Activated CD8-positive, alpha-beta memory T cell treated with anti-CD3 and anti-CD28 coated beads for 4 hours (primary cell): ENCODE measurements around the gene AKT1.

Experiments used
- DNase-seq, 2 donors: peaks; one replicate each; pipeline ENCODE4 v3.0.0-alpha.2; 2020; ENCODE audit warnings: low read depth in 2 of 2

The AKT1 gene

DNA sequence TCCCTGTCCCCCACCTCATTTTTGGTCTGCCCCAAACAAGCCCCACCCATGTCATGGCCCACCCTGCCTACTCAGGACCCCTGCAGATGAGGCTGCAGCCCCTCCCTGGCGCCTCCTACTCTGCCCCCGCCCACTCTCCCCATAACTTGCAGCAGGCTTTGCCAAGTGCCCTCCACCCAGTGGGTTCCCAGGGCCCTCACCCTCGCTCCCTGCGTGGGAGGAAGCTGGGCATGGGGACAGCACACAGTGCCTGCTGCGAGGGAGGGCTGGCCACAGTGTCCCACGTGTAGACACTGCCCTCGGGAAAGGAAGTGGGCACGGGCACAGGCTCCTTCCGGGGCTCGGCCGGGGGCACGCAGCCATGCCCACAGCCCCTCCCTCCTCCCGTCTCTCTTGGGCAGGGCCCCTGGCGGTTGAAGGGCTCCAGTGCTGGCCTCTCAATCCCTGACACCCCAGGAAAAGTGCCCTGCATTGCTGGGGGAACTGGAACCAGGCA, 9.4 kb downstream of the AKT1 start:
- no peak for DNase-seq

DNA sequence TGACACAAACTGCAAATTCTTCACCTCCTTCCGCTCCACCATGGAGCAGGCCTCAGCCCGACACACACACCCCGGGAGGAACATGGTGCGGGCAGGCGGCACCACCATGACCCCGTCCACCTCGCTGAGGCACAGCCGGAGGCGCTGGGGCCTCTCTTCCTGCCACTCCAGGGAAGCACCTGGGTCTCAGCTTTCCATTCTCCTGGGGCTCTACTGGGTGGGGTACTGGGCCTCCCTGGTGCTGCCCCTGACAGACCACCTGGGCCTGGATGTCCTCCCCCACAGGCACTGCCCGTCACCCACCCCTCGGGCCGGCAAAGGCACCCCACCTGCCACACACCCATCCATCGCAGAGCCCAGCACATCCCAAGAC, 9.9 kb downstream of the AKT1 start:
- DNase-seq: no peak

DNA sequence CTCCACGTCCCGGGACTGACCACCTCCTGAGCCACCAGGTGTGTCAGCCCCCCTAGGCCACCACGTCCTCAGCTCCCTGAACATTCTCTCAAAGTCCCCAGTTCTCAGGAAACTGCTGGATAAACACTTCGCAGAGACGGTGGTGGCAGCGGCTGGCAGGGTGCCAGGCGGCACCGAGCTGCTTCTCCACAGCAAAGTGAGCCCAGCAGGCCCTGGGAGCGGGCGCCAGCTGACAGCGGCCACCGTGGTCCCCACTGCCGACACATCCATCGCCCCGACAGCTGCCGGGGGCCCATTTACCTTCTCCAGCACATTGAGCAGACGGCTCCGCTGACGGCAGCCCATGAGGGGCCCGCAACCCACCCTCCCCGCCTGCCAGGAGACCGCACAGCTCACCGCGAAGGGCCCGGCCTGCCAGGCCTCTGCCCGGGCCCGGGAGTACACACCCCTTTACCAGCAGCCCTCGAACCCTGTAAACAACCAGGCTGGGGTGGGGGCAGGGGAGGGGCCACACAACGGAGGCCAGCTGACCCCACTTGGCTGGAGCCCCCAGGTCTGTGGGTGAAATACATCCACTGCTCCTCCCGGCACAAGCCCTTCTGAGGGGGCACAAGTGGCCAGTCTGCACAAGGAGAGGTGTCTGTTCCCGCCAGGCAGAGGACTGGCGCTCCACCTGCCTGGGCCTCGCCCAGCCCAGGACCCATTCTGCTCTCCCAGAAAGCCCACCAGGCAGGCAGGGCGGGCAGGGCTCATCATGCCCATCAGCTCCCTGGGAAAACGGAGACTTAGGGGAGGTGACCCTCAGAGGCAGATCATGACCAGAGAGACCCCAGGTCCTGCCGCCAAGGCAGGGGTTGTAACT, 10.5 kb downstream of the AKT1 start:
- no peak for DNase-seq

DNA sequence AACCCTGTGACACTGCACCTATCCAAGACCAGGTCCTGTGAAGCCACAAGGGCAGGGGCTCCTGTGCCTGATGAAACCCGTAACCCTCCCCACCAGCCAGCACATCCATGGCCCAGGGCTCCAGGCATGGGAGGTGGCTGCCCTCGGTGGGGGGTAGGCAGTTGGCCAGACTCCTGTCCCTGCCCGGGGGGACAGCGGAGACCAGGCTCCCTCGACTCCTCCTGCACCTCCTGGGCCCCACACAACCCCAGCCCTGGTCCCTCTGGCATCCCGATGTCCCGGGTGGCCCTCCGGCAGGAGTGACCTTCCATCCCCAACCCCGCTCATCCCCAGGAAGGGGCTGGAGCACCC, 11.4 kb downstream of the AKT1 start:
- DNase-seq: no peak

DNA sequence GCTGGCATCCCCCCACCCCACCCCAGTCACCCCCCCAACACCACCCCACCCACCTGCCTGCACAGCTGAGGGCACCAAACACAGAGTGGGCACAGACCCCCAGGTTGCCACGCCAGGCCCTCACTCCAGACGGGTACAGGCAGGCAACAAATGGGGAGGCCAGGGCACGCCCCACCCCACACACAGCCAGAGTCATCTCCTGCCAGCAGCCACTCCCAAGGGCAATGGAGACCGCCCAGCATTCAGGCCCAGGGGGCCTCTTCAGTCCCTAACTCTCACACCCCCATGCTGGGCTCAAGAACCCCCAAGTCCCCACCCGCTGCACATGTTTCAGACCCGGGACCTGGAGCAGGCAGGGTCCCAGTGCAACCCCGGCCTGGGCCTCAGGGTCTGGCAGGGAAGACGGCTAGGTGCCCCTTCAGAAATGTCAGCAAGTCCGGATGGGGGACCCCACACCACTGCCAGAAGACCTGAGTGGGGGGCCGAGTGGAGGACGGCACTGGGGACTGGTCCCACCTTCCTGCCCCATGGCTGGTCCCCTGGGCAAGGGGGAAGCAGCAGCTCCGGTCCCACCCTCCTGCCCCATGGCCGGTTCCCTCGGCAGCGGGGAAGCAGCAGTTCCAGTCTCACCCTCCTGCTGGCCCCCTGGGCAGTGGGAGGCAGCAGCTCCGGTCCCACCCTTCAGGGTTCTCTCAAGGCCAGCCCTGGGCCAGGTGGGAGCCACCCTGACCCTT, 11.9 kb downstream of the AKT1 start:
- DNase-seq: no peak

DNA sequence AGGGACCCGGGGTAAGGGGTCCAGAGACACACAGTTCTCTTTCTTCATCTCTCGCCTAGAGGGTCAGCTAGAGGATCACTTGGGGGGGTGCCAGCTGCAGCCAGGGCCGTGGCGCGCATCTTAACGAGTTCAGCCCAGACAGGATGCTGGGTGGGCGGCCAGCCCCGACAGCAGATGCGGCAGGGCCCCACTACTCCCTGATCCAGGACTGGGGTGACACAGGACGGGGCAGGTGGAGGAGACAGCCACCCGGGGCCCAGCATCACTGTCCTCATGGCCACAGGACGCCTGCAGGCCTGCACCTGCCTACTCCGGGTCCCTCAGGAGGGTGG, 12.8 kb downstream of the AKT1 start:
- no peak for DNase-seq

DNA sequence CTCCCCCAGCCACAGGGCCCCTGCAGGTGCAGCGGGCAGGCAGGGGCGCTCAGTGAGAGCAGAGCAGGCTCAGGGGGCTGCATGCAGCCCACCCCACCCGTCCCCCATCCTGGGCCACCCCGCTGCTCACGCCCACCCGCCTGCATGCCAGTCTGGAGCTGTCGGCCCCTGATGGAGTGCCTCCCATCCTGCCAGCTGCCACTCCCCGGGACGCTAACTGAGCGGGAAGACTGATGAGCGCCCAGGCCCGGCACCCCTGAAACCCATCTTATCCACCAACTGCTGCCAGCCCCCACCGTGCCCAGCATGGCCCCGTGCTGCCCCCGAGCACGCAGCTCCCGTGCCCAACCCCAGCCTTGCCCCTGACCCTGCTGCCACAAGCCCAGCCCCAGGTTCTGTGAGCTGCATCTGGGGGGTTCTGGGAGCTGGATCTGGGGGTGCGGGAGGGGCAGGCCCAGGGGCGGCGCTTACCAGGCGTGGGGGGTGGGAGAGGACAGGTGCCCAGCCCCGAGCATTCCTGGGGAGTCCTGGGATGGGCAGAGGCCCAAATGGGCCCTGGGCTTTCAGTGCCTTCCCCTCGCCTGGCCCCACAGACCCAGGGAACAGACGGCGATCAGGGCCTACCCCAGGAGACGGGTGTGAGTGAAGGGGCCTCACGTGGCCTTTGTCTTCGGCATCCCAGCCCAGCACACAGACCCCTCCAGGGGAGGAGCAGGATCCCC, 13.3 kb downstream of the AKT1 start:
- DNase-seq: no peak

DNA sequence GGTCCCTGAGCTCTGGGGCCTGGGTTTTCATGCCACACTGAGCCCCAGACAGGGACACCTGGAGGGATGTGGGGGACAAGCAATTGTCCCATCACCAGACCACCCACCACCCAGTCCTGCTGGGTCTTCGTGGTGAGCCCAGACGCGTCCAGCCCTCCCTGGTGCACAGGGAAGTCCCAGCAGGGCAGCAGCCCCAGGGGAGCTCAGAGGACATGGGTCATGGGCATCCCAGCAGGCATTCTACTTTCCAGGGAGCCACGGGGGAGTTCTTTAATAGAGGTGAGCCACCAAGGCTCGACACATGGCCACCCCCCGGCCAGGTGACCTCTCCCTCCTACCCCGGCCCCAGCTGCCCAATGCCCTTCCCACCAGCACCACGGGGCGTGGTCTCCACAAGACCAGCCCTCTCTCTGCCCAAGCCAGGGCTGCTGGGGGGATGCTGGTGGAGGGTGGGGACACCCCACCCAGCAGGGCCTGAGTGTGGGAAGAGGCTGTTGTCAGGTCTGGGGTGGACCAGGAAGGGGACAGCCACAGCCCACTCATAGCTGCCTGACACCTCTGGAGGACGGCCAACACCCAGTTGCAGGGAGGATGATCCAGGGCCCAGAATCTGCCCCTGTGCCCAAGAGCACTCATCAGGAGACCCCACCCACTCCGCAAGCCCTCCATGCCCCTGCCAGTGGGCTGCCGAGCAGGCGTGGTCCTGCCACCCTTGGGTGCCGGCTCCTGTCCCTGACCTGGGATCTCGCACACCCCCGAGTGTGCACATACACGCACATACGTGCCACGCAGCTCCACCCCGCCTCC, 14.1 kb downstream of the AKT1 start:
- DNase-seq: no peak

DNA sequence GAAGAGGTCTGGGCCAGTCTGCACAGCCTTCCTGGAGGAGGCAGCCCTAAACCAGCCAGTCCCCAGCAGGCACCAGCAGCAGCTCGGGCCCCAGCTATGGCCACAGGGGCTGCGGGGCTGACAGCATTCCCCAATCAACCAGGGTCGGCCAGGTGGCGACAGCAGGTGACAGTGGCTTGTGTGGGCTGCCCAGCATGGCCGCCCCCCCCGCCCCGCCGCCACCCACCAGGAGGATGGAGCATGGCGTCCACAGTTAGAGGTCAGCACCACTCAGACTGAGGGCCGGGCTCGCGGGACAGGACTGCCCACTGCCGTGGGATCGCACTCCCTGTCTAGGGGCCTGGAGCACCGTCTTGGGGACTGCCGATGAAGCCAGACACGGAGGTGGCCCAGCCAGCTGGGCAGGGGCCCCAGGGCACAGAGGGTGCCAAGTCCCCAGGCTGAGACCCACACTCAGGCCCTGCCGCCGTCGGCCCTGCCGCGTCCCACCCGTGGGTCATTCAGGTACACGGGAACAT, 15.0 kb downstream of the AKT1 start:
- DNase-seq: no peak

DNA sequence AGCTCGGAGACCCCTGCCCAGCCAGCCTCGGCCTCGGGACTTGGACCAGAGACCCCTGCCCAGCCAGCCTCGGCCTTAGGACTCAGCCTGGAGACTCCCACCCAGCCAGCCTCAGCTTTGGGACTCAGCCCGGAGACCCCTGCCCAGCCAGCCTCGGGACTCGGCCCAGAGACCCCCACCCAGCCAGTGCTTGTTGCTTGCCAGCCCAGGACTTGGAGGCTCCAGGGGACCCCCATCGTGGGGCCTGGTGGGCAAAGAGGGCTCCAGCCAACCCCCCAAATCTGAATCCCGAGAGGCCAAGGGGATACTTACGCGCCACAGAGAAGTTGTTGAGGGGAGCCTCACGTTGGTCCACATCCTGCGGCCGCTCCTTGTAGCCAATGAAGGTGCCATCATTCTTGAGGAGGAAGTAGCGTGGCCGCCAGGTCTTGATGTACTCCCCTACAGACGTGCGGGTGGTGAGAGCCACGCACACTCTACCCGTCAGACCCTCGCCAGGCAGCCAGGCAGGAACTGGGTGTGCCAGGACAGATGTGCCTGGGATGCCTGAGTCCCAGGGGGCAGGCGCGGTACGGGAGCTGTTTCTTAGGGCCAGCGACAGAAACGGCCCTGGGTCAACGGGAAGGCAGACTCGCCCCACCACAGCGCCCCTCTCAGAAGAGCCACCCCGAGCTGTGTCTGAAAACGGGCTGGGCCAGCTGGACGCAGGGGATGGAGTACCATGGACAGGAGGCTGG, 15.6 kb downstream of the AKT1 start:
- DNase-seq: no peak

DNA sequence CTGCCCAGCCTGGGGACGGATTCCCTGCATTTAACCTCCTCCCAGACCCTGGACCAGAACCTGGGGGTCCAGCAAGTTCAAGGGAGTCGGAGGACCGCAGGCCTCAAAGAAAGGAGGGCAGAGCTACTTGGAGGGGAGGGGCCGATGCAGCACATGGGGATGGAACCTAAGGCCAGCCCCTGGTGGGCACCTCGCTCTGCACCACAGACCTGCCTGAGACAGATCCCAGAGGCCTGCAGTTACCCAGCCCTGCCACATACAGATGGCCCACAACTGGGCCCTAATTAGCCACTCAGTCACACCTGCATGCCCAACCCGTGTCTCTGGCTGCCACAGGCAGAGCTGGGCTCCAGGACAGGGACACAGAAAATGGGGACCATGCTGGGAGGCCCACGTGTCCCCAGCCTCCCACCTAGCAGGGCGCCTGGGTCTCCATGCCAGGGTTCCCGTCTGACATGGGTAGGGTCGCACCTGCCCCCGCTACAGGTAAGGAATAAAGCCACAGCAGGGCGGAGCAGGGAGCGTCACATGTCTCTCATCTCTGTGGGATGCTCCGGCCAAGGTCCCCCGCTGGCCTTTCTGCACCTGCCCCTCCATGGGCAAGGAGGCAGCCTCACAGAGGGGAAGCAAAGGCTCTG, 16.7 kb downstream of the AKT1 start:
- no peak for DNase-seq

DNA sequence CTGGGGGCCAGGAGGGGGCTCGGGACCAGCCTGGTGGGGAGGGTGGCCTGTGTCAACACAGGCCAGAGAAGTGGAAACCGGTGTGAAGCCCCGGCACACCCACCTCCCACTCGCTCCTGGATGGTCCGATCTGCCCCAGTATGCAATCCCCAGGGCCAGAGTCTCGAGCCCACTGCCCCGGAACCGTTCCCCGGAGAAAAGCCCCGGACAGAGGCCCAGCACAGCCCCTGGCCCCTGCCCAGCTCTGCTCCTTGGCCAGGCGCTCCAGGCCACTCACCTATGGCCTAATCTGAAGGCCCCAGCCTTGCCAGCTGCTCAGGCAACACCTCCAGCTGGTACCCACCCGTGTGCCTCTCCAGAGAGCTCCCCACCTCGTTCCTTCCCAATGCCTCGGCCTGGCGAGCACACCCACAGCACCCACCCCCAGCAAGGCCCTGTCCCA, 17.7 kb downstream of the AKT1 start:
- DNase-seq: no peak

DNA sequence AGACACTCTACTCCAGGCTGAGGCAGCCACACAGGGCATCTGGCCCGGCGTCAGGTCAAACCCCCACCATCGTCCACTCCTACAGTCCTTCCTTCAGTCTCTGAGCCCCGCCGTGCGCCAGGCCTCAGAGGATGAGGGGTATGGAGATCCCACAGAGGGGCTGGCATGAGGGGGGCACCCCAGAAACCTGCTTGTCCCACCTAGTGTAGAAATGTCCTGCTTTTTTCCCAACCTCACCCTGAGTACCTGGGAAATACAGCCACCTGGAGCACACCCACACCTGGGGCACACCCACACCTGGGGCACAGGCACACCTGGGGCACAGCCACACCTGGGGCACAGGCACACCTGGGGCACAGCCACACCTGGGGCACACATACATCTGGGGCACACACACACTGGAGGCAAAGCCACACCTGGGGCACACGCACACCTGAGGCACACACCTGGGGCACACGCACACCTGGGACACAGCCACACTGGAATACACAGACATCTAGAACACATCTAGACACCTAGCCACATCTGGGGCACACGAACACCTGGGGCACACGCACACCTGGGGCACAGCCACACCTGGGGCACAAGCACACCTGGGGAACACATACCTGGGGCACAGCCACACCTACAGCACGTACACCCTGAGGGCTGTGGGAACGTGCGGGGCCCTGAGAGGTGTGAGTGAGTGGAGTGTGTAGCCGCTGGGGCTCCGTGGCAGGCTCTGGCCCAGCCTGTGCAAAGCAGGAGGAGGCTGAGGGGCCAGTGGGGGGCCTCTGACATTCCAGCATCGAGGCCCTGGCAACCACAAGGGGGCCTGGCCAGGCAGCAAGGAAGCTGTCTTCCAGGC, 18.4 kb downstream of the AKT1 start:
- DNase-seq: no peak

DNA sequence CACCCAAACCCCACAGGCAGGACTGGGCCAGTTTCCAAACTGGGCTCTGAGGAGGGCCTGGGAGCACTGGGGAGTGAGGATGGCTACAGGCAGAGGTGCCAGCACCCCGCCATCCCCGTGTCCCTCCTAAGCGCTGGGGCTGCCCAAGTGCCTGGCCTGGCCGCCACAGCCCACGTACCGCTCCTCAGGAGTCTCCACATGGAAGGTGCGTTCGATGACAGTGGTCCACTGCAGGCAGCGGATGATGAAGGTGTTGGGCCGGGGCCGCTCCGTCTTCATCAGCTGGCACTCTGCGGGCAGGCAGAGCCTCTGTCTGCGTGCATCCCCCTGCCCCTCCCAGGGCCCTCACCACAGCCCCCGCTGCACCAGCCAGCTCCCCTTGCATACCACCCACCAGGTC, 19.1 kb downstream of the AKT1 start:
- no peak for DNase-seq

DNA sequence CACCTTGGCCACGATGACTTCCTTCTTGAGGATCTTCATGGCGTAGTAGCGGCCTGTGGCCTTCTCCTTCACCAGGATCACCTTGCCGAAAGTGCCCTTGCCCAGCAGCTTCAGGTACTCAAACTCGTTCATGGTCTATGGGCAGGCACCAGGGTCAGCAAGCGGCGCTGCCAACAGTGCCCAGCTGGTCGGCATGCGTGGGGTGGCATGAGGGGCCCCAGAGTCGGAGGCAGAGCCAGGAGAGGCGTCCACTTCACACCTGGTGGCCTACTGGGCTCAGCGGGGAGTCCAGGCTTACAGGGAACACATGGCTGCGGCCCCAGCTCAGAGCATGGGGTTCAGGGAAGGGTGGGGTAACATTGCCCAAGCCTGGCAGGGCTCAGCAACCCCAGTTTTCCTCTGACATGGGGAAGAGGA, 20.5 kb downstream of the AKT1 start:
- DNase-seq: no peak

DNA sequence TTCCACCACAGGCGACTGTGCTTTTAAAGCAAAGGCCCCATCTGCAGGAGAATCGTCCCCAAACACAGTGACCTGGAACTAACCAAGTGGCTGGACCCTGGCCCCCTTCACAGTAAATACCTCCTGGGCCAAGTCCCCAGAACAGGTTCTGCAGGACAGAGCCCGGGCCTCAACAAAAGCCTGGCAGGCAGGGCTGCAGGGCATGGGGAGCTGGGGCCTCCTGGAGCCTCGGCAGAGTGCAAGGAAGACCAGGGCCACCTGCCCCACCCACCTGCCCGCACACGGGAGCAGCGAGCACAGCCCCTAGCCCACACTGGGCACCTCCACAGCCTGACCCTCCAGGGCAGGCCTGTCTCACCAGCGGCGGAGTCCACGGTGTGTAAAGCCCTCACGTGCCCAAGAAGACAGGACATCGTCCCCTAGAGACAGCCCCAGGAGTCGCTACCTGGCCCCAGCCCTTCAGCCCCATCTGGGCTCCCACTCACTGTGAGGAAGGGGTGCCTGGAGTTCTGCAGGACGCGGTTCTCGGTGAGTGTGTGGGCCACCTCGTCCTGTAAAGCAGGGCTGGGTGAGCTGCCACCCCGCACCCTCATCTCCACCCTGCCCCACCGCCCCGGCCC, 21.0 kb downstream of the AKT1 start:
- no peak for DNase-seq

DNA sequence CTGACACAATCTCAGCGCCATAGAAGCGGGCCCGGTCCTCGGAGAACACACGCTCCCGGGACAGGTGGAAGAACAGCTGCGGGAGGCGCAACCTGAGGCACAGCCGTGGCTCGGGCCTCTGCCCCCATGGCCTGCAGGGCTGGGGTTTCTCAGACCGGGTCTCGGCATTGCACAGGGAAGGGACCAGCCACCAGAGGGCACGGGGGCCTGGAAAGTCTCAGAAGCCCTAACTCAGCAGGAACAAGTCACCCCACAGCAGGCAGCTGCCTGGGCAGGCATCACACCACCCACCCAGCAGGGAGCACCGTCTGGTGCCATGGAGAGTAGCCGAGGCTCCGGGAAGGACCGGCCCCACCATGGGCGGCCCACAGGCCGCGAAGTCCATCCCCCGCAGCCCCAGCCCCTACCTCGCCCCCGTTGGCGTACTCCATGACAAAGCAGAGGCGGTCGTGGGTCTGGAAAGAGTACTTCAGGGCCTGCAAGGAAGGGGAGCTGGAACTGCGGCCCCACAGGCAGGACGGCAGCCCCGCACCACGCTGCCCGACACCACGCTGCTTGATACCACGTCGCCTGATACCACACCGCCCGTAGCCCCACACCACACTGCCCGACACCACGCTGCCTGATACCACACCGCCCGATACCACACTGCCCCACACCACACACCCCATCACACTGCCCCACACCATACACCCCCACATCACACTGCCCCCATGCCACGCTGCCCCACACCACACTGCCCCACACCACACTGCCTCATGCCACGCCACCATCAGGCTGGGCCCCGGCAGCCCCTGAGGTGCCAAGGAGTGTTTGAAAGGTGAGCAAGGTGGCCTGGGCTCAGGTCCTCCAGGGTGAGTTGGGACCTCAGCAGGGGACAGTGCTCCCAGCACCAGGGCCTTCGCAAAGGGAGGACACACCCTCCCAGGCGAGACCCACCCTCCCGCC, 21.8 kb downstream of the AKT1 start:
- DNase-seq: no peak
